GM10847 (cell line): ENCODE results near the gene THUMPD2.

Source experiments
- POLR2A ChIP-seq: IDR thresholded peaks from 2 replicates; pipeline ENCODE4 v1.6.1; 2011; ENCODE audit not compliant: insufficient read length; ENCODE audit errors: extremely low read depth

THUMPD2 gene

DNA sequence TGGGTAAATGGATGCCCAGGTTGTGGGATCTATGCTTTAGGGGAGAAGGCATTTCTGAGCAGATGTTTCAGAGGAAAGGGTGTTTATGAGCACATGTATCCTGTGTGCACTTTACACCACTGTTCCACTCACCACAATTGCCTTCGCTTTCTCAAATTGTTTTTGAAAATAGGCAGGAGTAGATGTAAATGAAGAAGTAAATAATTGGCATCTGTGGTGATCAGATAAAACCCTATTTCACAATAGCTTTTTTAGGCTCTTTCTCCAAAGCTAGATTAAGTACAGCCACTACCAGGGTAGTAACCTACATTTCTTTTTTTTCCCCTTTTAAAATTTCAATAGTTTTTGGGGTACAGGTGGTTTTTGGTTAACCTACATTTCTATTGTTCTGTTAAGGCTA lies 72.7 kb downstream of the THUMPD2 start:
- no peak for TF ChIP-seq POLR2A

DNA sequence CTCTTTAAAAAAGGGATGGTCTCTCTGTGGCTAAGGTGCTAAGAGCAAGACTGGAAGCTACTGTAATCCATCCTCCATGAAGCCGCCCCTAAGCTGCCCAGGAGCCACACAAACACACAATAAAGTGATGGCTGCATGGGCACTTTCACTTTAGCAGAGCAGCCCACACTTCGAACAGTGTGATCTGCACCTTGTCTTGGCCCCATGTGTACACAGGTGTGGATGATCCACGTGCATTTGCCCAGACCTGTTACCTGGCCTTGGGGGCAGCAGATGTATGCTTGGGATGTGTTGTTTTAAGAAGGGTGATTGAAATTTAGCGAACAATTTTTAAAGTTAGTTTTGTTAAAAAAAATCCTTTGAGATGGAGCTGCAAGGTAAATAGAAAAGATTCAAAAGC lies 73.4 kb downstream of the THUMPD2 start:
- no peak for TF ChIP-seq POLR2A

- no peak for TF ChIP-seq POLR2A
These were observed 74.5 kb downstream of the THUMPD2 start for GRCh38 chr2:39704540-39704939.

GRCh38 chr2:39703181-39703872 lies 75.7 kb downstream of the THUMPD2 start:
- no peak for TF ChIP-seq POLR2A

GRCh38 chr2:39701137-39701536 lies 77.9 kb downstream of the THUMPD2 start:
- TF ChIP-seq POLR2A: no peak

- TF ChIP-seq POLR2A: no peak
These were observed 81.6 kb downstream of the THUMPD2 start for GRCh38 chr2:39697454-39697853.

DNA sequence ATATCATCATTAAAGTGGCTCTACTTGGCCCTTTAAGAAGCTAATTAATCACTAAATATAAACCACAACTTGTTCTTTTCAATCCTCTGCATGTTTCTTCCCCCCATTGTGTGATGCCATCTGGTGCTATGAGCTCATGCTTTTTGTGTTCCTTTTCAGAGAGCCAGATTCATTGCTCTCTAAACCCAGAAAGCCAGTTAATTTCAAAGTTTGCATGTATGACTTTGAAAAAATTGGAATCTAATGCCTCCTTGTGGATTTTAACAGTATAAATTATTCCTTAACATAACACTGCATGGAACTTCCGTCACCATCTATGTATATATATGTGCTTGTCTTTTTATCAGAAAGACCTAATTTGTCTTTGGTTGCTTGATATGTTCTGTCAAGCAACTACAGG lies 82.2 kb downstream of the THUMPD2 start:
- TF ChIP-seq POLR2A: no peak

- TF ChIP-seq POLR2A: no peak
These were observed 82.9 kb downstream of the THUMPD2 start for GRCh38 chr2:39696101-39696553.

DNA sequence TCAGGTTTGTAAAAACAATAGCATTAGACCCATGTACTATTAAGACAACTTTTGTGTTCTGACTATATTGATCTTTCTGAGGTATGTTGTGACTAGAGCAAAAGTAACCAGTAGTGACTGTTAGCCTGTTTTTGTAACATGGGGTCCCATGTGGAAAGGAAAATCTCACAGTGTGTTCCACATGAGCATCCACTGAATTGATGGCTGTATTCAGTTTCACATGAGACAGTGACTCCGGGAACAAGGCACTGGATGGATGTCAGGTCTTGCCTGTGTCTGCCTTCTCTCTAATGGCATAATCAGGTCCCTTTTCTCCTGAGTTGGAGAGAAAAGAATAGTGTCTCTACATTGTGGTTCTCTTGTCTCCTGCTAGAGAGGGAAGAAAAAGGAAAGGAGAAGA lies 85.8 kb downstream of the THUMPD2 start:
- TF ChIP-seq POLR2A: no peak

- no peak for TF ChIP-seq POLR2A
These were observed 89.2 kb downstream of the THUMPD2 start for GRCh38 chr2:39689876-39690275.

DNA sequence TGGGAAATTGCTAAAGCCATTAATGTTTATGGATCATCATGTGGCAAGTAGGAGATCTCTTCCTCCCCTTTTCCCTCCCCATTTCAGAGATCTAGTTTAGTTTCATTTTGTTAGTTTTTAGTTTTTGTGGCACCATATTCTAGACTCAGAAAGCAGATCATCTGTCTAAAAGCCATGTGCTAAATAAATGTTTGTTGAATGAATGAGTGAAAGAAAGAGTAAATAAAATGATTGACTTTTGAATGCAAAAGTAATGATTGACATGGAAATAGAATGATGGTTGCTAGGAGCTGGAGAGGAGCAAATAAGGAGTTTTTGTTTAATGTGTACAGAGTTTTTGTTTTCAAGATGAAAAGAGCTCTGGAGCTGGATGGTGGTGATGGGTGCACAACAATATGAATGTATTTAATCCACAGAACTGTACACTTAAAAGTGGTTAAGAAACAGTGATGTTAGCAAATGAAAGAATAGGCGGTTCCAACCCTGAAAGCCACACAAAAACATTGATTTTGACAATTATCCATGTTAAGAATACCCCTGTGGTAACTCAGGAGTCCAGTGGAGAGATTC lies 89.7 kb downstream of the THUMPD2 start:
- TF ChIP-seq POLR2A: no peak

DNA sequence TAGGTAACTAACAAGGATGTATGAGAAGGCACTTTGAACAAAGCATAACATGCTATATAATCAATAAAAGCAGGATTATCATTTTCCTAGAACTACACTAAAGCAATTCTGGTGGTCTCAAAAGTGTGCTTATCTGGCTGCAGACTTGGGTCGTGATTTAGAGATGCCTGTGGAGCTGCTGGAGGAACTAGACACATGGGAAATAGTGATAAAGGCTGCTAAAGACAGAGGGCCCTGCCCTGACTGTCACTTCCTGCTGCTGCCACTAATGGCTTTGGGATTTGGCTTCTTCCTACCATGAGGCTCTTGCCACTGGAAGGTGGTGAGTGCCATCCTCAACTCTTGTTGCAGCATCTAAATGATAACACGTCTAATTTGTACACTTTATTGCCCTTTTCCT lies 90.9 kb downstream of the THUMPD2 start:
- no peak for TF ChIP-seq POLR2A

GRCh38 chr2:39686456-39686855 lies 92.6 kb downstream of the THUMPD2 start:
- no peak for TF ChIP-seq POLR2A
